HL-60 (cell line): ENCODE results near the gene LONP2.

Experiments
- DNase-seq, 2 experiments: peaks; one replicate each; pipeline ENCODE4 v3.0.0-alpha.2; 2010 to 2020; ENCODE audit warnings: low read depth in 1 of 2, low spot score in 1 of 2
- H3K27ac ChIP-seq: fragments of 250-450 bp; sonication (Bioruptor Pico); replicated peaks from 2 replicates; pipeline ENCODE4 v1.5.1; 2020; ENCODE audit warnings: mild to moderate bottlenecking, moderate library complexity
- H3K27me3 ChIP-seq: fragments of 250-450 bp; sonication (Bioruptor Pico); 2 replicates; pipeline ENCODE4 v1.5.1; 2021; ENCODE audit warnings: mild to moderate bottlenecking, moderate library complexity; ENCODE audit not compliant: insufficient read depth, poor library complexity, severe bottlenecking
- H3K4me3 ChIP-seq: replicated peaks from 2 replicates; pipeline ENCODE4 v1.5.1; 2011; ENCODE audit warnings: mild to moderate bottlenecking, control low read depth, low read length; ENCODE audit not compliant: insufficient read depth
- GABPA ChIP-seq: IDR thresholded peaks from 2 replicates; pipeline ENCODE4 v1.6.1; 2012; ENCODE audit warnings: low read depth
- POLR2AphosphoS5 ChIP-seq: IDR thresholded peaks from 2 replicates; pipeline ENCODE4 v1.6.1; 2012; ENCODE audit warnings: low read depth
- SPI1 ChIP-seq: IDR thresholded peaks from 2 replicates; pipeline ENCODE4 v1.6.1; 2012; ENCODE audit warnings: low read depth, mild to moderate bottlenecking, borderline replicate concordance
- TF ChIP-seq, protein P1 (sequence below): IDR thresholded peaks from 2 replicates; pipeline ENCODE4 v1.6.1; 2012; ENCODE audit warnings: low read depth; ENCODE audit not compliant: insufficient replicate concordance
- TF ChIP-seq, protein P2 (sequence below): IDR thresholded peaks from one replicate; pipeline ENCODE4 v1.5.1; 2011; ENCODE audit warnings: low read length, control low read depth, inconsistent platforms; ENCODE audit not compliant: insufficient read depth

LONP2 gene

DNA sequence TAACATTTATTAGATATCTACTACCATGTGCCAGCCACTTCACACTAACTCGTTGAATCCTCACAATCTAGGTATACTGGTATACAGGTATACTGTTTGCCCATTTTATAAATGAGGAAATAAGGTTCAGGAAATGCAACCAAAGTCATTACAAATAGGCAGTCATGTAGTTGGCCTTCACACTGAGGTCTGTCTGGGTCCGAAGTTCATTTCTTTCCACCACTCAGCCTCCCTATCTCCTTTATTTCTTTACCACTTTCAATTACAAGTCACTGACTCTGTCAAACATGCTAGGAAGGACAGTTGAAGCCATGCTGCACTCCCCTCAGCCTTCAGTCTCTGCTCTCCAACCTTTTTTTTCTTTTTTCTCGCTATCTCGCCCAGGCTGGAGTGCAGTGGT is 161.8 kb downstream of the LONP2 start:
- TF ChIP-seq POLR2AphosphoS5 (no peak), SPI1 (no peak), GABPA (no peak)
- TF ChIP-seq, protein P1, sequence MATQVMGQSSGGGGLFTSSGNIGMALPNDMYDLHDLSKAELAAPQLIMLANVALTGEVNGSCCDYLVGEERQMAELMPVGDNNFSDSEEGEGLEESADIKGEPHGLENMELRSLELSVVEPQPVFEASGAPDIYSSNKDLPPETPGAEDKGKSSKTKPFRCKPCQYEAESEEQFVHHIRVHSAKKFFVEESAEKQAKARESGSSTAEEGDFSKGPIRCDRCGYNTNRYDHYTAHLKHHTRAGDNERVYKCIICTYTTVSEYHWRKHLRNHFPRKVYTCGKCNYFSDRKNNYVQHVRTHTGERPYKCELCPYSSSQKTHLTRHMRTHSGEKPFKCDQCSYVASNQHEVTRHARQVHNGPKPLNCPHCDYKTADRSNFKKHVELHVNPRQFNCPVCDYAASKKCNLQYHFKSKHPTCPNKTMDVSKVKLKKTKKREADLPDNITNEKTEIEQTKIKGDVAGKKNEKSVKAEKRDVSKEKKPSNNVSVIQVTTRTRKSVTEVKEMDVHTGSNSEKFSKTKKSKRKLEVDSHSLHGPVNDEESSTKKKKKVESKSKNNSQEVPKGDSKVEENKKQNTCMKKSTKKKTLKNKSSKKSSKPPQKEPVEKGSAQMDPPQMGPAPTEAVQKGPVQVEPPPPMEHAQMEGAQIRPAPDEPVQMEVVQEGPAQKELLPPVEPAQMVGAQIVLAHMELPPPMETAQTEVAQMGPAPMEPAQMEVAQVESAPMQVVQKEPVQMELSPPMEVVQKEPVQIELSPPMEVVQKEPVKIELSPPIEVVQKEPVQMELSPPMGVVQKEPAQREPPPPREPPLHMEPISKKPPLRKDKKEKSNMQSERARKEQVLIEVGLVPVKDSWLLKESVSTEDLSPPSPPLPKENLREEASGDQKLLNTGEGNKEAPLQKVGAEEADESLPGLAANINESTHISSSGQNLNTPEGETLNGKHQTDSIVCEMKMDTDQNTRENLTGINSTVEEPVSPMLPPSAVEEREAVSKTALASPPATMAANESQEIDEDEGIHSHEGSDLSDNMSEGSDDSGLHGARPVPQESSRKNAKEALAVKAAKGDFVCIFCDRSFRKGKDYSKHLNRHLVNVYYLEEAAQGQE = no peak
- TF ChIP-seq, protein P2, sequence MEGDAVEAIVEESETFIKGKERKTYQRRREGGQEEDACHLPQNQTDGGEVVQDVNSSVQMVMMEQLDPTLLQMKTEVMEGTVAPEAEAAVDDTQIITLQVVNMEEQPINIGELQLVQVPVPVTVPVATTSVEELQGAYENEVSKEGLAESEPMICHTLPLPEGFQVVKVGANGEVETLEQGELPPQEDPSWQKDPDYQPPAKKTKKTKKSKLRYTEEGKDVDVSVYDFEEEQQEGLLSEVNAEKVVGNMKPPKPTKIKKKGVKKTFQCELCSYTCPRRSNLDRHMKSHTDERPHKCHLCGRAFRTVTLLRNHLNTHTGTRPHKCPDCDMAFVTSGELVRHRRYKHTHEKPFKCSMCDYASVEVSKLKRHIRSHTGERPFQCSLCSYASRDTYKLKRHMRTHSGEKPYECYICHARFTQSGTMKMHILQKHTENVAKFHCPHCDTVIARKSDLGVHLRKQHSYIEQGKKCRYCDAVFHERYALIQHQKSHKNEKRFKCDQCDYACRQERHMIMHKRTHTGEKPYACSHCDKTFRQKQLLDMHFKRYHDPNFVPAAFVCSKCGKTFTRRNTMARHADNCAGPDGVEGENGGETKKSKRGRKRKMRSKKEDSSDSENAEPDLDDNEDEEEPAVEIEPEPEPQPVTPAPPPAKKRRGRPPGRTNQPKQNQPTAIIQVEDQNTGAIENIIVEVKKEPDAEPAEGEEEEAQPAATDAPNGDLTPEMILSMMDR = no peak
- Histone ChIP-seq H3K27me3 (no peaks in the 10 kb centered on the region), H3K27ac (no peak overlapping the region), H3K4me3 (no peak overlapping the region)
- DNase-seq = no peak
